ENCODE results near the gene PLEKHH2.

DNA sequence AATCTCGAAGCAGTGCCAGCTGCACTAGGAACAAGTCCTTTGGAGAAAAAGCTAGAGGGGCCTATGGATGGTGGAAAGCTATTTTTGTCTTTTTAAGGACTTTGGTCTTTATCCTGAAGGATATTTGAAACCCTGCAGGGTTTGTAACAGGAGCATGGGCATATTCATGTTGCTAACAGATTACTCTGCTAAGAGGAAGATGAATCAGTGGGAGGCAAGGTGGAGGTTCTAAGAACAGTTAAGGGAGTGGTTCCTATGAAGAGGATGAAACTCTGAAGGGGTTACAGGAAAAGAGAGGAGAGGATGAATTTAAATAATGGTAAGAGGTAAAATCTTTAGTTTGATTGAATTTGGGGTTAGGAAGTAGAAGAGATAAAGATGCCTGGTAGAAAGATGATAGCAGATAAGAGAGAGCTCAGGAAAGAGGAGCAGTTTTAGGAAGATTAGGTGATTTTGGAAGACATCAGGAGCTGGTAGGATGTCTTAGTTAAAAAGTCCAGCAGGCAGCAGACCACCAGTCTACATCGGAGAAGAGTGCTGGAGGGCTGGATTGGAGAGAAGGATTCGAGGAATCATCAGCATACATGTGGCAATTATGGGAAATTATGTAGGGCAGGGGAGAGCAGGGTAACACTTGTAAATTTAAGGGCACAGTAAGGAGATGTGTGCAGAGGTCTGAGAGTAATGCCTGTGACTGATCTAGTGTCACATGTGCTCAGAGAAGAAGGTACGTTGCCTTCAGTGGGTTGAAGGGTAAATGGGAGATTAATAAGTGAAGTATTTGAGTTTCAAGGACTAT lies 78.4 kb downstream of the PLEKHH2 start:
- no peak for TF ChIP-seq POLR2A (IDR thresholded peaks at IDR 0.05)
- TF ChIP-seq, protein P1, sequence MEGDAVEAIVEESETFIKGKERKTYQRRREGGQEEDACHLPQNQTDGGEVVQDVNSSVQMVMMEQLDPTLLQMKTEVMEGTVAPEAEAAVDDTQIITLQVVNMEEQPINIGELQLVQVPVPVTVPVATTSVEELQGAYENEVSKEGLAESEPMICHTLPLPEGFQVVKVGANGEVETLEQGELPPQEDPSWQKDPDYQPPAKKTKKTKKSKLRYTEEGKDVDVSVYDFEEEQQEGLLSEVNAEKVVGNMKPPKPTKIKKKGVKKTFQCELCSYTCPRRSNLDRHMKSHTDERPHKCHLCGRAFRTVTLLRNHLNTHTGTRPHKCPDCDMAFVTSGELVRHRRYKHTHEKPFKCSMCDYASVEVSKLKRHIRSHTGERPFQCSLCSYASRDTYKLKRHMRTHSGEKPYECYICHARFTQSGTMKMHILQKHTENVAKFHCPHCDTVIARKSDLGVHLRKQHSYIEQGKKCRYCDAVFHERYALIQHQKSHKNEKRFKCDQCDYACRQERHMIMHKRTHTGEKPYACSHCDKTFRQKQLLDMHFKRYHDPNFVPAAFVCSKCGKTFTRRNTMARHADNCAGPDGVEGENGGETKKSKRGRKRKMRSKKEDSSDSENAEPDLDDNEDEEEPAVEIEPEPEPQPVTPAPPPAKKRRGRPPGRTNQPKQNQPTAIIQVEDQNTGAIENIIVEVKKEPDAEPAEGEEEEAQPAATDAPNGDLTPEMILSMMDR (IDR thresholded peaks at IDR 0.05), result no peak

Data from Peyer's patch (tissue), 4 donors.